H1 (cell line): ENCODE results near the gene CELSR1. TPM values are rescaled to one million over a fixed set of nuclear protein-coding genes. Genes with fewer than 3 reads are reported as not detected.

ENCODE experiments used
- CTCF ChIA-PET: fragments of 300-600 bp; sonication (Branson Sonifier 250); formaldehyde crosslinking; loops from one replicate; lab custom pipeline; 2021; ENCODE audit not compliant: partially characterized antibody; lab: Charles Lee
- POLR2A ChIA-PET: fragments of 300-600 bp; sonication (Branson Sonifier 250); formaldehyde crosslinking; loops from one replicate; lab custom pipeline; 2021; ENCODE audit warnings: inconsistent platforms; ENCODE audit not compliant: partially characterized antibody; lab: Charles Lee
- DNase-seq, 2 experiments: peaks; one replicate each; pipeline versions ENCODE4 v3.0.0 to v3.0.0-alpha.2; 2010 to 2022; ENCODE audit warnings: low spot score in 2 of 2, low read depth in 1 of 2, mixed read lengths in 1 of 2
- FAIRE-seq: peaks from 2 replicates; lab custom pipeline; 2011; peaks lifted over from hg19 to GRCh38; lab: Jason Lieb, UNC
- H2AFZ ChIP-seq: 2 replicates; pipeline ENCODE4 v1.8.1; 2012; ENCODE audit warnings: low read length, inconsistent platforms
- H2AK5ac ChIP-seq: 2 replicates; pipeline ENCODE4 v1.6.1; 2013; ENCODE audit warnings: low read depth, low read length
- H2BK120ac ChIP-seq: replicated peaks from 2 replicates; pipeline ENCODE3; 2013; ENCODE audit warnings: low read depth, low read length, inconsistent platforms
- H2BK12ac ChIP-seq: 2 replicates; pipeline ENCODE4 v1.6.1; 2013; ENCODE audit warnings: low read depth, low read length
- H2BK15ac ChIP-seq: 2 replicates; pipeline ENCODE4 v1.6.1; 2013; ENCODE audit warnings: low read length
- H2BK20ac ChIP-seq: 2 replicates; pipeline ENCODE4 v1.6.1; 2013; ENCODE audit warnings: low read length
- H2BK5ac ChIP-seq: 2 replicates; pipeline ENCODE4 v1.6.1; 2013; ENCODE audit warnings: low read depth, low read length
- H3K14ac ChIP-seq: 2 replicates; pipeline ENCODE4 v1.6.1; 2013; ENCODE audit warnings: inconsistent platforms; ENCODE audit not compliant: insufficient read length
- H3K18ac ChIP-seq: 2 replicates; pipeline ENCODE4 v1.6.1; 2013; ENCODE audit warnings: low read length; ENCODE audit errors: extremely low read depth
- H3K23ac ChIP-seq: 2 replicates; pipeline ENCODE4 v1.6.1; 2013; ENCODE audit warnings: inconsistent platforms; ENCODE audit not compliant: insufficient read length
- H3K23me2 ChIP-seq: 2 replicates; pipeline ENCODE4 v1.6.1; 2013; ENCODE audit warnings: low read depth, low read length
- H3K27ac ChIP-seq: 2 replicates; pipeline ENCODE4 v1.6.1; 2011; ENCODE audit warnings: low read depth, low read length, inconsistent platforms
- H3K27me3 ChIP-seq, 4 experiments: replicated peaks in 1 of 4; 1 replicate in 1 of 4; 2 replicates in 3 of 4; pipeline versions ENCODE4 v1.6.1 to v1.8.1; 2011 to 2013; ENCODE audit warnings: low read length in 3 of 4, mild to moderate bottlenecking in 3 of 4, inconsistent platforms in 2 of 4, mixed read lengths in 2 of 4, moderate library complexity in 1 of 4; ENCODE audit not compliant: control insufficient read depth in 3 of 4, insufficient read depth in 3 of 4; ENCODE audit errors: extremely low read depth in 1 of 4
- H3K36me3 ChIP-seq, 4 experiments: 2 replicates each; pipeline versions ENCODE4 v1.6.1 to v1.8.1; 2011 to 2013; ENCODE audit warnings: mild to moderate bottlenecking in 4 of 4, low read length in 3 of 4, moderate library complexity in 2 of 4, control low read depth in 1 of 4, inconsistent platforms in 1 of 4; ENCODE audit not compliant: insufficient read depth in 4 of 4, control insufficient read depth in 2 of 4
- H3K4ac ChIP-seq: replicated peaks from 2 replicates; pipeline ENCODE3; 2013; ENCODE audit warnings: low read length, low read depth, mixed read lengths, inconsistent platforms; ENCODE audit not compliant: insufficient read length
- H3K4me1 ChIP-seq, 4 experiments: replicated peaks in 1 of 4; 1 replicate in 1 of 4; 2 replicates in 3 of 4; pipeline versions ENCODE4 v1.6.1 to v1.8.1; 2011 to 2013; ENCODE audit warnings: low read length in 3 of 4, inconsistent platforms in 2 of 4, mixed read lengths in 1 of 4; ENCODE audit not compliant: insufficient read depth in 4 of 4, control insufficient read depth in 3 of 4
- H3K4me2 ChIP-seq, 2 experiments: 2 replicates each; pipeline versions ENCODE4 v1.6.1 to v1.8.1; 2011 to 2013; ENCODE audit warnings: low read depth in 2 of 2, low read length in 2 of 2, control low read depth in 1 of 2, inconsistent platforms in 1 of 2, mild to moderate bottlenecking in 1 of 2; ENCODE audit not compliant: insufficient read depth in 1 of 2
- H3K4me3 ChIP-seq, 4 experiments: fragments of 200-600, 300-600 bp in 1 of 4; sonication (generic), shearing (Covaris generic), sonication (Bioruptor Twin) in 1 of 4; 2 replicates each; pipeline versions ENCODE4 v1.5.1 to v1.8.1; 2011 to 2016; ENCODE audit warnings: low read length in 4 of 4, low read depth in 3 of 4, control low read depth in 2 of 4, inconsistent platforms in 2 of 4, mild to moderate bottlenecking in 2 of 4, mixed read lengths in 1 of 4, moderate library complexity in 1 of 4; ENCODE audit not compliant: insufficient read depth in 2 of 4; ENCODE audit errors: extremely low read depth in 1 of 4
- H3K56ac ChIP-seq: replicated peaks from 2 replicates; pipeline ENCODE3; 2013; ENCODE audit warnings: low read depth, mild to moderate bottlenecking, mixed read lengths, low read length, inconsistent platforms; ENCODE audit not compliant: insufficient read length
- H3K79me1 ChIP-seq: 2 replicates; pipeline ENCODE4 v1.6.1; 2013; ENCODE audit warnings: low read depth, low read length, control low read depth
- H3K79me2 ChIP-seq, 2 experiments: 2 replicates each; pipeline versions ENCODE4 v1.6.1 to v1.8.1; 2012 to 2013; ENCODE audit warnings: low read length in 2 of 2, mild to moderate bottlenecking in 2 of 2, inconsistent platforms in 1 of 2; ENCODE audit not compliant: insufficient read depth in 2 of 2, control insufficient read depth in 1 of 2
- H3K9ac ChIP-seq, 4 experiments: replicated peaks in 1 of 4; 1 replicate in 1 of 4; 2 replicates in 3 of 4; pipeline versions ENCODE4 v1.6.1 to v1.8.1; 2011 to 2013; ENCODE audit warnings: low read depth in 3 of 4, low read length in 3 of 4, control low read depth in 2 of 4, mild to moderate bottlenecking in 2 of 4, moderate library complexity in 2 of 4, inconsistent platforms in 1 of 4; ENCODE audit errors: extremely low read depth in 1 of 4
- H3K9me3 ChIP-seq, 2 experiments: 2 replicates each; pipeline versions ENCODE4 v1.6.1 to v1.8.1; 2012 to 2013; ENCODE audit warnings: mild to moderate bottlenecking in 2 of 2, moderate library complexity in 2 of 2, control low read depth in 1 of 2, inconsistent platforms in 1 of 2, low read depth in 1 of 2, low read length in 1 of 2, mixed read lengths in 1 of 2; ENCODE audit not compliant: insufficient read depth in 2 of 2
- H4K20me1 ChIP-seq, 2 experiments: replicated peaks in 1 of 2; 2 replicates each; pipeline versions ENCODE3 to v1.8.1; 2011 to 2013; ENCODE audit warnings: inconsistent platforms in 2 of 2, low read length in 2 of 2, mild to moderate bottlenecking in 1 of 2; ENCODE audit not compliant: insufficient read depth in 2 of 2, control insufficient read depth in 1 of 2
- H4K5ac ChIP-seq: 2 replicates; pipeline ENCODE4 v1.6.1; 2013; ENCODE audit warnings: low read length, low read depth, mixed read lengths, inconsistent platforms; ENCODE audit not compliant: insufficient read length
- H4K8ac ChIP-seq: 2 replicates; pipeline ENCODE4 v1.8.0; 2013; ENCODE audit warnings: mild to moderate bottlenecking, moderate library complexity, low read length, inconsistent platforms; ENCODE audit not compliant: insufficient read depth; ENCODE audit errors: extremely low read depth
- H4K91ac ChIP-seq: replicated peaks from 2 replicates; pipeline ENCODE3; 2013; ENCODE audit warnings: low read length, mixed read lengths, inconsistent platforms; ENCODE audit not compliant: insufficient read length
- BRCA1 ChIP-seq: IDR thresholded peaks from 2 replicates; pipeline ENCODE4 v1.6.1; 2012; ENCODE audit warnings: low read depth, low read length, improper control_type of control experiment
- CTBP2 ChIP-seq: IDR thresholded peaks from 2 replicates; pipeline ENCODE4 v1.7.0; 2011; ENCODE audit warnings: borderline replicate concordance, mild to moderate bottlenecking, moderate library complexity, mixed read lengths, low read length; ENCODE audit not compliant: insufficient read depth, insufficient read length
- GABPA ChIP-seq: IDR thresholded peaks from 2 replicates; pipeline ENCODE4 v1.6.1; 2011; ENCODE audit warnings: mild to moderate bottlenecking, low read length, moderate library complexity, borderline replicate concordance; ENCODE audit not compliant: insufficient read depth
- HDAC6 ChIP-seq: IDR thresholded peaks from one replicate; pipeline ENCODE4 v1.7.1; 2012; ENCODE audit warnings: low read depth, mild to moderate bottlenecking, inconsistent platforms, low read length, moderate library complexity
- JUN ChIP-seq: IDR thresholded peaks from 2 replicates; pipeline ENCODE4 v1.6.1; 2011; ENCODE audit warnings: low read depth, mild to moderate bottlenecking, improper control_type of control experiment, low read length
- JUND ChIP-seq: IDR thresholded peaks from 2 replicates; pipeline ENCODE4 v1.6.1; 2011; ENCODE audit warnings: mild to moderate bottlenecking, improper control_type of control experiment, low read length
- POU5F1 ChIP-seq: IDR thresholded peaks from 2 replicates; pipeline ENCODE4 v1.6.1; 2011; ENCODE audit warnings: low read depth, mild to moderate bottlenecking, low read length, moderate library complexity
- RNF2 ChIP-seq: fragments of 200-900, 300-1000 bp; sonication (generic); IDR thresholded peaks from 2 replicates; pipeline ENCODE4 v1.7.1; 2016; ENCODE audit warnings: borderline replicate concordance, low read depth, mild to moderate bottlenecking, antibody characterized with exemption, low read length; ENCODE audit not compliant: poor library complexity, severe bottlenecking; ENCODE audit errors: missing control alignments
- SIX5 ChIP-seq: IDR thresholded peaks from 2 replicates; pipeline ENCODE4 v1.6.1; 2011; ENCODE audit warnings: mild to moderate bottlenecking, low read depth, low read length
- SRF ChIP-seq: IDR thresholded peaks from 2 replicates; pipeline ENCODE4 v1.6.1; 2011; ENCODE audit warnings: mild to moderate bottlenecking, low read depth, low read length, moderate library complexity
- TAF1 ChIP-seq: IDR thresholded peaks from 2 replicates; pipeline ENCODE4 v1.6.1; 2011; ENCODE audit warnings: mild to moderate bottlenecking, low read depth, low read length
- TAF7 ChIP-seq: optimal IDR thresholded peaks from 2 replicates; pipeline ENCODE3; 2011; ENCODE audit warnings: low read depth, mild to moderate bottlenecking, inconsistent platforms, low read length, moderate library complexity, borderline replicate concordance
- TEAD4 ChIP-seq: IDR thresholded peaks from 2 replicates; pipeline ENCODE4 v1.6.1; 2012; ENCODE audit warnings: low read depth, low read length, inconsistent platforms, mixed read lengths
- WGBS, 2 experiments: shearing (Covaris generic) in 1 of 2; methylation state at CpG; one replicate each; pipeline versions ENCODE4 v1.1.6 to v1.1.7; 2013 to 2015; ENCODE audit warnings: low lambda C conversion rate in 2 of 2, mixed read lengths in 2 of 2, inconsistent platforms in 1 of 2, low coverage in 1 of 2, missing lambda C conversion rate in 1 of 2; ENCODE audit not compliant: insufficient replicate concordance in 2 of 2, insufficient coverage in 1 of 2, insufficient read length in 1 of 2; ENCODE audit errors: extremely low coverage in 1 of 2, missing lambda C conversion rate in 1 of 2; 5-methylcytosine and 5-hydroxymethylcytosine counted together
- polyA plus RNA-seq, 7 experiments: library from polyadenylated mRNA; depleted of rRNA in 3 of 7; stranded (reverse) in 5 of 7; unstranded in 2 of 7; fragments of >200 nt in 5 of 7; fragments of 200-250 nt in 2 of 7; gene quantifications; 1 replicate in 5 of 7; 2 replicates in 1 of 7; 4 replicates in 1 of 7; pipeline versions ENCODE4 v1.2.1 to v1.2.3, GENCODE V29; 2011 to 2013; ENCODE audit warnings: missing spikeins in 2 of 7, mixed read lengths in 2 of 7
- total RNA-seq: library from RNA; stranded (reverse); fragmentation: NEBNext Ultra II Directional; extraction: Animal tissue kit (Norgen Biotek cat#: 25700); gene quantifications from 2 replicates; pipeline ENCODE4 v1.2.1, GENCODE V29; 2021
- TF ChIP-seq, protein P1 (sequence below): IDR thresholded peaks from 2 replicates; pipeline ENCODE4 v1.6.1; 2011; ENCODE audit warnings: low read depth, mild to moderate bottlenecking, low read length; ENCODE audit not compliant: insufficient read depth

The CELSR1 gene
- total and polyA plus RNA-seq, 2 of the 8 experiments (the other 6 are each of a cell fraction or from before 2014, with no cell fraction given), result 9.0 to 12.4 TPM

DNA sequence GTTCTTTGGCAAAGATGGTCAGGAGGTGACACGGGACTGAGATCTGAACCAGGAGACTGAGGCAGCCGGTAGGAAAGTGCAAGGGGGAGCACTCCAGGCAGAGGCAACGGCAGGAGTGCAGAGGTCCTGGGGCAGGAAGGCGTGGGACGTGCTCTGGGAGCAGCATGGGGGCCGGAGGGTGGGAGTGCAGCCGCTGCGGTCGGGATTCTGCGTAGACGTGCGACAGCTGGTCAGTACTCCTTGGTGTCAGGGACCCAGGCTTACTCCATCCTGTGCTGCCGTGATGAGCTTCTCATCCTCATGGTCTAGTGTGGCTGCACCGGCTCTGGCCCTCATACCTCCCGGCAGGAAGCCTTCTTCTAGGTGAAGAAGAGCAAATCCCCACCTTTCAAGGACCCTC, 218.8 kb downstream of the CELSR1 start:
- no peak overlapping the region for H3K9ac ChIP-seq
- H3K23ac ChIP-seq, result no peak overlapping the region
- H3K4me1 ChIP-seq, result no peaks in the 10 kb centered on the region
- H4K20me1 ChIP-seq, result peaks cover 4 to 14% of the 10 kb centered on the region in 2 experiments
- no peak overlapping the region for H2AK5ac ChIP-seq
- no peaks in the 10 kb centered on the region for H3K27me3 ChIP-seq
- no peak for DNase-seq
- H4K5ac ChIP-seq, result no peak overlapping the region
- WGBS, 2 experiments, result 76% methylated on average over 15 of the region's 15 CpGs; no CpG with 5 or more reads in 1 of the 2 experiments
- no peak overlapping the region for H2BK15ac ChIP-seq
- no peak overlapping the region for H3K4ac ChIP-seq
- H3K36me3 ChIP-seq, result peaks cover 10 to 32% (median 20%) of the 10 kb centered on the region in 4 experiments; a peak in 7 of 8 replicates
- H2BK12ac ChIP-seq, result no peak overlapping the region
- POLR2A ChIA-PET, result interaction anchor here (0.9 kb wide), 1 partner anchor 18 kb away, joined by 3 read pairs; no protein-coding TSS in a partner anchor
- TF ChIP-seq BRCA1 (no peak), SIX5 (no peak), RNF2 (no peak), POU5F1 (no peak), HDAC6 (no peak), JUND (no peak), TAF1 (no peak), TEAD4 (no peak), JUN (no peak), TAF7 (no peak), SRF (no peak), GABPA (no peak), CTBP2 (no peak)
- TF ChIP-seq, protein P1, sequence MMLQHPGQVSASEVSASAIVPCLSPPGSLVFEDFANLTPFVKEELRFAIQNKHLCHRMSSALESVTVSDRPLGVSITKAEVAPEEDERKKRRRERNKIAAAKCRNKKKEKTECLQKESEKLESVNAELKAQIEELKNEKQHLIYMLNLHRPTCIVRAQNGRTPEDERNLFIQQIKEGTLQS, result no peak
- TF ChIP-seq, all 59 proteins: peak for 0
- H2BK5ac ChIP-seq, result no peak overlapping the region; the same call in 1 of the 2 replicates
- H3K4me3 ChIP-seq, result no peak overlapping the region
- no peak overlapping the region for H4K8ac ChIP-seq
- CTCF ChIA-PET, result interaction anchor here (1.6 to 5.0 kb wide), 2 partner anchors 19 to 196 kb away, joined by 4 to 30 read pairs; no protein-coding TSS in a partner anchor
- no peak overlapping the region for H2BK120ac ChIP-seq
- no peaks in the 10 kb centered on the region for H3K79me2 ChIP-seq
- no peak overlapping the region for H4K91ac ChIP-seq
- no peak overlapping the region for H3K14ac ChIP-seq
- FAIRE-seq, result no peak
- H3K23me2 ChIP-seq, result no peaks in the 10 kb centered on the region
- H3K9me3 ChIP-seq, result no peaks in the 10 kb centered on the region
- H2AFZ ChIP-seq, result no peak overlapping the region
- no peak overlapping the region for H3K27ac ChIP-seq
- H2BK20ac ChIP-seq, result no peak overlapping the region
- H3K4me2 ChIP-seq, result no peak overlapping the region
- peaks cover 5% of the 10 kb centered on the region; the same call in 1 of the 2 replicates for H3K79me1 ChIP-seq
- no peak overlapping the region for H3K56ac ChIP-seq
- H3K18ac ChIP-seq, result no peak overlapping the region
